HG03060 (cell line): ENCODE results near the gene TGFBRAP1.
"Not testable (repeated sequence)": the region's sequence is repeated elsewhere in the genome, so short reads cannot be mapped to it uniquely, and the experiment has no call there.

Source experiments
- ATAC-seq: cut with Tn5 transposase; IDR thresholded peaks from one replicate; pipeline ENCODE4 v1.9.1; 2021; ENCODE audit warnings: low read depth, moderate number of reproducible peaks; ENCODE audit not compliant: unreplicated experiment

TGFBRAP1 gene

DNA sequence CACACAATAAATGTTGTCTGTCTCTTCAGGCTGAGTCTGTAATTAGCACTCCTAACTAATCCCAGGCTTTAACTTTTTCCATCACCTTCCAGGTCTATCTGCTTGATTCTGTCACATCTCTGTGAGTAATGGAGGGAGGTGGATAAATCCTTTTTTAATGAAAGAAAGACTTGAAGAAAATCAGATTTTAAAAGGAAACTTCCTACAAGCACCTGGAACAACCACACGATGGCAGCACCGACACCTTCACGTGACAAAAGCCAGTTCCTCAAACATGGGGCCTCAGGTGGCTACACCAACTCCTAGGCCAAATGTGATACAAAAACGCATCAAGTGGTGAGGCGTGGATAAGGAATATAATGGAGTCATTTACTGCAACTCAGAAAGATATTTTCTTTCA lies 41.8 kb downstream of the TGFBRAP1 start:
- no peak for ATAC-seq

DNA sequence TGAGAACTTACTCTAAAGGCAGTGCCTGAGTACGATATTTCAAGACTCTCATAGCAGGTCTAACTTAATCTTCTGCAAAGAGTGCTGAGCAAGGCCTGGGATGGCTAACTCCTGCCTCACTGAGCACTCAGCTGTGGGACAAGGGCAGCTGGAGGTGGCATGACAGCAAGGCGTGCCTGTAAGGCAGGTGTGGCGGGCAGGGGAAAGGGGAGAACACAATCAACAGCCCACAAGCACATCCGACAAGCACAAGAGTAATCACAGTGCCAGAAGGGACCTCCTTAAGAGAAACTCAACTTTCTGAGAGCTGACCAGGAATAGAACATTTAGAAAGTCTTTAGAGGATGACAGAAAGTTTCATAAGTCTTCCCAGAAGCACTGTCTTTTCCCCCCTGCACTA lies 46.0 kb downstream of the TGFBRAP1 start:
- no peak for ATAC-seq

DNA sequence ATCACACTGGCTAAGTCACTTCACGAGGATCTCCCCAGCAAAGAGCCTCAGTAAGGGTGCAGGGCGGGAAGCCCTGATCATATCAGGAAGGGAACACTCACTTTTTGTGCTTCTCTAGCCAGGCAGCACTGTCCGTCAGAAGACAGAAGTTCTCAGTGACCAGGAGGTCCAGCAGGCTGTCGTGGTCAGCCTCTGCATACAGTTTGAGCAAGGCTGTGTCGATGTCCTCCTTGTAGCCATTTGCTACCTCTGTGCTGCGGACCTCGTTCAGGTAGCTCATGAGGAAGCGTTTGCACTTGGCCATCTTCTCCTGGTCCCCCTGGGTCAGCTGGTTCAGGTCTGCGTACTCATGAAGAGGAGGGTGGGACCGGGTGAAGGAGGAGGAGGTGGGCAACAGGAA lies 49.3 kb downstream of the TGFBRAP1 start:
- ATAC-seq = no peak

DNA sequence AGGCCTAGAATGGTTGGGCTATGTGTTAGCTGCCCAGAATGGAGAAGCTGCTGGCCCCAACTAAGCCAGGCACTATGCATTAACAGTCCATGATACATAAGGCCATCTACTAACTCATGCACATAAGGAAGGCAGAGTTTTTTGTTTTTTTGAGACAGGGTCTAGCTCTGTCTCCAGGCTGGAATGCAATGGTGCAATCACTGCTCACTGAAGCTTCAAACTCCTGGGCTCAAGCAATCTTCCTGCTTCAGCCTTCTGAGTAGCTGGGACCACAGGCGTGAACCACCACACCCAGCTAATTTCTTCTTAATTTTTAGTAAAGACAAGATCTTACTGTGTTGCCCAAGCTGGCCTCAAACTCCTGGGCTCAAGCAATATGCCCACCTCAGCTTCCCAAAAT lies 50.4 kb downstream of the TGFBRAP1 start:
- no peak for ATAC-seq

DNA sequence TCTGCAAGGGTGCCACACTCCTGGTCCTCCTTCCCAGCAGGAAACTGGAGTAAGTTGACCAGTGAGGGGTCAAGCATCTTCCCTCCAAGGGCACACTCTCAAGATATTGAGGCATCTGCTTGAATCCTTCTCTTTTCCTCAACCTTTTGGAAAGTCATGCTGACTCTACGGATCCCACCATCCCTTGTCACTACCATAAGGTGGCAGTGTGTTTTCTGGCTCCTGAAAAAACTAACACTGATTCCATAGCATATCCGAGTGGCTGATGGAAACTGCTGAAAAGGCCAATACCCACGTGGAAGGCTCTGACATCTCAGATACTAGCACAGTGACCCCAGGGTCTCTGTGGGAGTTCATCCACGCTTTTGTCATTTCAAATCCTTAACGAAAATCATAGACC lies 50.9 kb downstream of the TGFBRAP1 start:
- ATAC-seq = no peak

DNA sequence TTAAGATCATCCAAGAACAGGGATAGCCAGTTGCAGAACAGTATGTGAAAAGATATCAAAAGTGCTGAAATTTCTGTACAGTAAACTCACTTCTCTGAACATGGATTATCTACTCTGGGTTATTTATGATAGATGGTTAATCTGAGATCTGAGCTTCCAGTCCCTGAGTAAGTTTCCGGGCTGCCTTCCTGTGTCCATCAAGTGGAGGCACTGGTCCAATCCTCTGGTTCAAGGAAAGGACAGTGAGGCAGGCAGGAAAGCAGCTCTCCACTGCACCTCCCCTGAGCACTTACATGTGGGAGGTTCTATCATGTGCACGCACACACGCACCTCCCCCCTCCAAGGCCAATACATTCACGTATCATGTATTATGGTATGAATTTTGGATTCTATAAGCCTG lies 55.5 kb downstream of the TGFBRAP1 start:
- ATAC-seq = no peak

DNA sequence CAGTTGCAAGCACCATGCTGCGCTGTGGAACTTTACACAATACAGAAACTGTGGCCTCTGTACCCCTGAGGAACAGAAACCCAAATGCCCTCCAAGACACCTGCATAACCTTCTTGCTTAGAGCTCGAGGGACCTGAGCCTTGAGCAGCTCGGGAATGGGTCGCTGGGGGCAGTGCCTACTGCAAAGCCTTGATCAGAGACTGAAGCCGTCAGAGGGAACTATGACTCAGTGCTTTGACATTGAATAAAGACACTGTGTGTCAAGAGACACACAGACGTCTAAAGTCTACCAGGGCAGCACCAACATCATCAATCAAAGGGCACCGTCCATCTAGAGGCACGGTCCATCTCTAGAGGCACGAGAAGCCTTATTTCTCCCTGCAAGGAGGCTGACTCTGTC lies 57.4 kb downstream of the TGFBRAP1 start:
- no peak for ATAC-seq

DNA sequence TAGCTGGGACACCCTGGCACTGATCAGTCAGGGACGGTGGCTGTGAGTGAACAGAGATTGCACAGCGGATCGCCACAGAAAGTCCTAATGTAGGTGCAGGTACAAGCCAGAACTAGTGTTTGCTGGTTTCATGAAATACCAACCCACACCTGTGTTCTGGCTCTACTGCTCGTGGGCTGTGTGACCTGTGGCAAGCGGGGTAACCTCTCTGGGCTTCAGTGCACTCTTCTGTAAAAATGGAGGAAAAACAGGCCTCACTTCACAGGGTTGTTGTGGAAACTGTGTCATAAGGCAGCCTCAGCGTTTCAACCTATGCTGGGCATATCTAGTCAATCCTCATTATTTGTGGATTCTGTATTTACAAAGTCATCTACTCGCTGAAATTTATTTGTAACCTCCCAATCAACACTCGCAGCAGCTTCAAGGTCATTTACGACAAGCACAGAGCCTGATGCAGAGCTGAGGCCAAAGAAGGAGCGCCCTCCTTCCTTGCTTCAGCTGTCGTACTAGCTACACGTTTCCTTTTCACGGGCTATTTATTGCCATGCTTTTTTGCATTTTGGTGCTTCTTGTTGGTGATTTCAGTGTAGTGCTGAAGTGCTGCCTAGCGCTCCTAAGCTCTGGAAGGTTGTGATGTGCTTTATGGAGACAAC lies 58.0 kb downstream of the TGFBRAP1 start:
- no peak for ATAC-seq

DNA sequence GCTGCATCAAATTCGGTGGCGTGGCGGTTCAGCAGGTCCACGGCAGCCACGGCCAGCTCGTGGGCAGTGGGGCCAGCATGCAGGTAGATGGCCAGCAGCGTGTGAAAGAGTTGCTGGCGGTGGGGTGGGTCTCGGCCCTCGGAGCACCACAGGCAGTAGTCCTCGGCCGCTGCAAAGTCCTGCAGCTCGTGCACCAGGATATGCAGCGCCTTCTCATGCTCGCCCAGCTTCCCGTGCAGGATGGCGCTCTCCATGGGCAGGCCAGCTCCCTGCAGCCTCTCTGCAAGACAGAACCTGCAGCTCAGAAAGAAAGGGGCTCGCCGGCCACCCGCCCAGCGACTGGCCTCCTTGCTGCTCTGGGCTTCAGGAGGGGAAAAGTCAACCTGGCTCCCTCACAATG lies 60.1 kb downstream of the TGFBRAP1 start:
- ATAC-seq = no peak

DNA sequence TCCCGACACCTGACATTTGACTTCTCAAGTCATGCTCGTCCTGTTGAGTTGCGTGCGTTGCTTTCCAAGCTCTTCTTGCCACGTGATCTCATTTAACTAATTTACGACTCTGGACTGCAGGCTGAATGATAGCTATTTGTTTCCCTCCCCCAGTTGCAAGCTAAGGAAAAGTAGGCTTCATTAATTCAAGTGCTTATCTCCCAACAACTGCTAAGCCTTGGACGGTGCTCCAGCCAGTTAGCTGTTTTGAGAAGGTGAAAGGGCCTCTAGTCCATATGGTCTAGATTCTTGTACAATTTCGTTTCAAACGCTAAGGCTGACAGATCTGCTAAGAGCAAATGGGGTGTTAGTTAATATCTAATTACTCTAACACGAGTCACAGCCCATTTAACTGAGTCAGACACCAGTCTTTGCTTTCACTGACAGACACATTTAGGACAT lies 66.9 kb downstream of the TGFBRAP1 start:
- no peak for ATAC-seq

DNA sequence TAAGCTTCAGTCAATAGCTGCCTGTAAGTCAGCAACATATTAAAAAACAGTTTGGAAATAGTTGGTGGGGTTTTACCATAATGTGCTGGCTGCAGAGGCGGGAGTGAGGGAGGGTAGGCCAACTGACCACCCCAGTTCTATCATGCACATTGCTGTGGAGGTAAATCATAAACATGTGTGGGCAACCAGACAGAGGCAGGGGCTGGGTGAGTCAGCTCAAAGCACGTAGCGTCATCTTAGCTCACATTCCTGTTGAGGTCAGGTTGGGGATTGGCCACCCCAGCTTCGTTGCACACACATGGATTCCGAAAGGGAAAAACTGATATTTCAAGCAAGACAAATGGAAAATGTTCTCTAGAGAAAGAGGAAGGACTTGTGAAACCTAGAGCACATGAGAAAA lies 68.5 kb downstream of the TGFBRAP1 start:
- ATAC-seq = no peak

DNA sequence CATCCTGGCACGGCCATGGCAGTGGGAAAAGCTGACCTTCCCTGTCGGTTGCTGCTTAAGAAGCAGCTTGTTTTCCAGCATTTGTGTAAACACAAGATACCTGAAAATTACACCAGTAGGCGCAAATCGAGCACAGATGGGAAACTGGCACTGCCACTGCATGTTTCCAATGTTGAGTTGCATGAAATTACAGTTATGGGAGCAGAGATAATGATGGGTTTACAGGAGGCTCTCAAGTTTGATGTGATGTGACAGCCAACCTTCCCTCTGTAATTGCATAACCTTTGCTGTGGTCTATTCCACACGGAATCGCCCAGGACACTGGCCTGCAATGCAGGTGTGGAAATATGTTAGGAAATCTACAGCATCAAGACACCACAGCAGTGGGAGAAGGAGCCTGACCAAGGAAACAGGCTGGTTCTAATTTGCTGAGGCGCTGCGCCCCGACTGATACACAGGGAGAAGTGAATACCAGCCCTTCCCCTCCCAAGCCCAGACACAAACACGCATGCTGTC lies 70.6 kb downstream of the TGFBRAP1 start:
- no peak for ATAC-seq

DNA sequence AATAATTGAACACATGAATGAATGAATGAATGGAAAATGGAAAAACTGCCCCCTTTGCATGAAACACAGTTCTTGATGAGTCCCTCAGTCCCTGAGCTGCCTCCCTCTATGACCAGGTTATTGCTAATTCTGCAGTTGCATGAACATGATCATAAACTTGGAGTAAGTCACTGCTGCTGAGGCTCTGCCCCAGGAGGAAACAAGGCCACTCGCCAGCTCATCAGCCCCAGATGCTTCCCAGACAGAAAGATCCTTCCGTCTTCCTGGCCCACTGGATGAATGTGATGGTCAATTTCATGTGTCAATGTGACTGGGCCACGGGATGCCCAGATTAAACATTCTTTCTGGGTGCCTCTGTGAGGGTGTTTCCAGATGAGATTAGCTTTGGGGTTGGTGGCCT lies 71.6 kb downstream of the TGFBRAP1 start:
- ATAC-seq = no peak

DNA sequence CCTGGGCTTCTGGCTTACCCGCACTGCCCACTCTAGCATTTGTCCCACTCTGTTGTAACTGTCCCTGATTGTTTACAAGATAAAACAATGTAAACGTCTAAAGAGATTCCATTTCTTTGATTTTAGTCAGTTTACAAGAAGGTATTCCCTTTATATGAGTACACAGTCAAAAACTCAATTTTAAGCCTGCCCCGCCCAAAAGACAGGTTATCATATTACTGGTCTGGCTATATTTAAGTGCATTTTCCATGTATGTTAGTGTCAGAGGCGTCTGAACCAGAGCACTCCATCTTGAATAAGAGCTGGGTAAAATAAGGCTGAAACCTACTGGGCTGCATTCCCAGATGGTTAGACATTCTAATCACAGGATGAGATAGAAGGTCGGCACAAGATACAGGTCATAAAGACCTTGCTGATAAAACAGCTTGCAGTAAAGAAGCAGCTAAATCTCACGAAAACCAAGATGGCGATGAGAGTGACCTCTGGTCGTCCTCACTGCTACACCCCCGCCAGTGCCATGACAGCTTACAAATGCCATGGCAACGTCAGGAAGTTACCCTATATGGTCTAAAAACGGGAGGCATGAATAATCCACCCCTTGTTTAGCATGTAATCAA lies 73.0 kb downstream of the TGFBRAP1 start:
- ATAC-seq = no peak

DNA sequence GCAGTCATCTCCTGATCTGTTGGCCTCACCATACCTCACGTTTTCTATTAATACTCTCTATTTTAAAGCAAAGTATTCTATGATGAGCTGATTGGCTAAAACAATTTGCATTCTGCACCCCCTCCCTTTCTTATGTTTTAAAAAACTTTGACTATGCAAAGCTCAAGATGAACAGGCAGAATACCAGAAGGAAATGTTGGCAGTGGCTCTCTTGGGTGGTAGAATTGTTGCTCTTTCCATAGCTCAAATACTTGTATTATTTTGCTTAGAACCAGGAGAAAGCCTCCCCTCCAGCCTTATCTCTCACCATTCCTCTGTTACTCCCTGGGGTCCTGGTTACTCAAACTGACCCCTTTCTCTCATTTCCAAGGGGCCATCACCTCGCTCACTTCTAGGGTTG lies 73.6 kb downstream of the TGFBRAP1 start:
- no peak for ATAC-seq

DNA sequence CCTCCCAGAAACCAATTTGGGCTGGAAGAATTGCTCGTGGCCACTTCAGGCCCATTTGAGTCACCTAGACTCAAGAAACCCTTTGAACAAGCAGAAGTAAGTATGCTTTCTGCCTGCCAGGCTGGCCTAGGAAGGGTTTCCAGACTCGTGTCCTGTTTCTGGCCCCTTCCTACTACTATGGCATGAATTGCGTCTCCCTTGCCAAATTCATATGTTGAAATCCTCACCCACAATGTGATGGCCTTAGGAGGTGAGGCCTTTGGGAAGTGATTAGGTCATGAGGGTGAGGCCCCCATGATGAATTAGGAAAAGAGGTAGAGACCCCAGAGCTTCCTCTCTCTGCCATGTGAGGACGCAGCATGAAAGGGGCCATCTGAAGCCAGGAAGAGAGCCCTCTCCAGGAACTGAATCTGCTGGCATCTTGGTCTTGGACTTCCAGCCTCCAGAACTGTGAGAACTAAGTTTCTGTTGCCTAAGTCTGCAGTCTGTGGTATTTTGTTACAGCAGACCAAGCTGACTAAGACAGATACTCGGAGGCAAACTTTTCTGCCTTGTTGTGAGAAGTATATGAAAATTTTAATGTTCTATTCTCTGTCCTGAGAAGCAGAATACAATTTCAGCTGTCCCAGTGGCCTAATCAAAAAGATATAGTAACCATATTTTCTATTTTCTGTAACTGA lies 74.9 kb downstream of the TGFBRAP1 start:
- no peak for ATAC-seq

DNA sequence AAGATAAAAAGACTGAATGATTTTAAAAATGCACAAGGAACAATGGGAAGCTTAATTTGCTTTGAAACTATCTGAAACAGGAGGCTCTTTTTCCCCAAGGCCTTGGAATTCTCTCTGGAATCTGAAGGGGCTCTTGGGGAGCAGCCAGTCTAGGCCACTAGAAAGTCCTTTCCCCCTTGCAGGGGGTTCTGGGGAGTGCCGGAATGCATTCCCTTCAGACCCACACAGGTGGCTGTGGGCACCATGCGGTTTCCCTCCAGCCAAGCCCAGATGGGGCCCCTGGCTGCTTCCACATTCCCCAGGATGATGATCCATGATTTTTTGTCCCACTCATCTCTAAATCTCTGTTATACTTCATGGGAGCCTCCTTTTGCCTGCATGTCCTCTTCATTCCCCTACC lies 77.3 kb downstream of the TGFBRAP1 start:
- ATAC-seq = no peak

DNA sequence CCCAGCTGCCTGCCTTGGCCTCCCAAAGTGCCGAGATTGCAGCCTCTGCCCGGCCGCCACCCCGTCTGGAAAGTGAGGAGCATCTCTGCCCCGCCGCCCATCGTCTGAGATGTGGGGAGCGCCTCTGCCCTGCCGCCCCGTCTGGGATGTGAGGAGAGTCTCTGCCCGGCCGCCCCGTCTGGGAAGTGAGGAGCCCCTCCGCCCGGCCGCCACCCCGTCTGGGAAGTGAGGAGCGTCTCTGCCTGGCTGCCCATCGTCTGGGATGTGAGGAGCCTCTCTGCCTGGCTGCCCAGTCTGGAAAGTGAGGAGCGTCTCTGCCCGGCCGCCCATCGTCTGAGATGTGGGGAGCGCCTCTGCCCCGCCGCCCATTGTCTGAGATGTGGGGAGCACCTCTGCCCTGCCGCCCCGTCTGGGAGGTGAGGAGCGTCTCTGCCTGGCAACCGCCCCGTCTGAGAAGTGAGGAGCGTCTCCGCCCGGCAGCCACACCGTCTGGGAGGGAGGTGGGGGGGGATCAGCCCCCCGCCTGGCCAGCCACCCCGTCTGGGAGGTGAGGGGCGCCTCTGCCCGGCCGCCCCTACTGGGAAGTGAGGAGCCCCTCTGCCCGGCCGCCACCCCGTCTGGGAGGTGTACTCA lies 78.4 kb downstream of the TGFBRAP1 start:
- ATAC-seq = not testable (repeated sequence)

DNA sequence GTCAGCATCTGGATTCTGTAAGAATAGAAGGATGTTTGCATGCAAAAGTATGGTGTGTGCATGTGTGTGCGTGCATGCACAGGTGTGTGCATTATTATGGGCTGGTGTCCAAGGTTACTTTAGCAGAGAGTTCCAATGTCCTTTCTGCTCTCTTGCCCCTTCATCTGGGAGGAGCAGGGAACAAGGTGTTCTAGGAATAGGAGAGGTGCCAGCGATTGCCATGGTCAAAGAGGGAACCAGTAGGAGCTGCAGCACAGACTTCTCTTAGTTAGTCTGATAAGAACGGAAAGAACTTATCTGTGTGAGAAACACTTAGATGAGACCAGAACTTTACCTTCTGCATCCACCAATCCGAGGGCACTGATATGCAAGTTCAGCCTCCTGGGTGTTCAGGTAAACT lies 79.6 kb downstream of the TGFBRAP1 start:
- ATAC-seq = no peak

DNA sequence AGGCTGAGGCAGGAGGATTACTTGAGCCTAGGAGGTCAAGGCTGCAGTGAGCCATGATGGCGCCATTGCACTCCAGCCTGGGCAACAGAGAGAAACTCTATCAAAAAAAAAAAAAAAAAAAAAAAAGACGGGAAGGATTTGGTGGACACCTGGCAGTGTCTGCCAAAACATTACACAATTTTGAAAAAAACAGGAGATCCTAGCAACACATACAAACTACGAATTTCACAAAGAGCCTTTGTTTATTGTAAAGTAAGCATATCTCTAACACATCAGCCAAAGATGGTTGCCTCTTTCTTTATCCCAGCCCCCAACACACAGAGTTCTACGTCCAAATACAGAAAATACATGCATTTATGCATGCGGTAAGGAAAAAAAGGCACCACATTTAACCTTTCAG lies 80.4 kb downstream of the TGFBRAP1 start:
- ATAC-seq = no peak

DNA sequence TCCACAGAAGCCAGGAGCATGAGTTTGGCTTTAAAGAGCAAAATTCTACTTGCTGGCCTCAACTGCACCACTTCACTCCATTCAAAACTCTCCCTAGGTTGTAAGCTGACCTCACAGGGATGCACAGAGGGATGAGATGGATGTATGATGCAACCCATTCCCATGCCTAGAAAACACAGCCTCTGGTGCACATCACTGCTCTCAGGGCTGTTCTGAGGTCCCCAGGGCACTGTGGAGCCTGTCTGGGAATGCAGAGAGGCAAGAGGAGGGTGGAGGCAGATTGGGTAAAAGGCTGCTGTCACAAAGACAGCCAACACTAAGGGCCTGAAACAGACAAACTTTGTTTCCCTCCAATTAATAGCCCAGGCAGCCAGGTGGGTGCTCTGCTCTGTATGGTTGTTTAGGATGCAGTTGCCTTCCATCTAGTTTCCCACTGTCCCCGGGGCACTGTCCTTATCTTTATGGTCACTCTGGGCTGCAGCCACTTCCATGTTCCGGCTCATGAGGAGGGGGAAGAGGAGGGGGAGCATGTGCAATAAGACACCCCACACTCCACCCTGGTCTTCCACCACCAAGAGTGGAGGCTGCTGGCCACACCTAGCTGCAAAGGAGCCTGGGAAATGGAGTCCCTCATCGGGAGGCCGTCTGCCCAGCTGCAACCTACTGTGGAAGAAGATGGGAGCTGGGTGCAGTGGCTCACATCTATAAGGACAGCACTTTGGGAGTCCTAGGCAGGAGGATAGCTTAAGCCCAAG lies 81.0 kb downstream of the TGFBRAP1 start:
- no peak for ATAC-seq
